ENCODE results near the gene XXYLT1. TPM values are rescaled to one million over a fixed set of nuclear protein-coding genes. Genes with fewer than 3 reads are reported as not detected.

The XXYLT1 gene
- total RNA-seq, 1 experiment from 2014 or later = 29.2 TPM

GRCh38 chr3:195175076-195175475 is 95.9 kb downstream of the XXYLT1 start:
- H3K4me3 Mint-ChIP-seq (ENCODE audit: low read depth, unreplicated experiment) = no peak overlapping the region
- CTCF ChIA-PET = no interaction called here

GRCh38 chr3:195173657-195174056 is 97.3 kb downstream of the XXYLT1 start:
- CTCF ChIA-PET = interaction anchor here (0.6 to 1.5 kb wide), 2 partner anchors 11 to 12 kb away, joined by 3 to 4 read pairs; no protein-coding TSS in a partner anchor
- intact Hi-C loops (cut with micrococcal nuclease; ENCODE audit: unreplicated experiment) = no loop called here
- Mint-ChIP-seq H3K27me3 (ENCODE audit: unreplicated experiment) (no peaks in the 10 kb centered on the region), H3K27ac (ENCODE audit: unreplicated experiment) (no peak overlapping the region), H3K9me3 (ENCODE audit: low read depth, unreplicated experiment) (no peaks in the 10 kb centered on the region), H3K36me3 (ENCODE audit: insufficient read depth, unreplicated experiment) (no peaks in the 10 kb centered on the region), H3K4me1 (ENCODE audit: low read depth, unreplicated experiment) (no peaks in the 10 kb centered on the region), H3K4me3 (ENCODE audit: low read depth, unreplicated experiment) (no peak overlapping the region)
- TF ChIP-seq CTCF (IDR thresholded peaks at IDR 0.05; ENCODE audit: unreplicated experiment) = no peak
- DNase-seq = no peak
- no TSS peak for BruUV-seq (replicated peaks)

More at GRCh38 chr3:195175076-195175475, 95.9 kb downstream of the XXYLT1 start:
- H3K36me3 Mint-ChIP-seq (ENCODE audit: insufficient read depth, unreplicated experiment) = no peaks in the 10 kb centered on the region
- intact Hi-C loops (cut with micrococcal nuclease; ENCODE audit: unreplicated experiment) = no loop called here
- no peak for DNase-seq
- no peaks in the 10 kb centered on the region for H3K9me3 Mint-ChIP-seq (ENCODE audit: low read depth, unreplicated experiment)
- TF ChIP-seq CTCF (IDR thresholded peaks at IDR 0.05; ENCODE audit: unreplicated experiment) = no peak
- H3K27me3 Mint-ChIP-seq (ENCODE audit: unreplicated experiment) = no peaks in the 10 kb centered on the region
- BruUV-seq (replicated peaks) = no TSS peak
- H3K4me1 Mint-ChIP-seq (ENCODE audit: low read depth, unreplicated experiment) = no peaks in the 10 kb centered on the region
- no peak overlapping the region for H3K27ac Mint-ChIP-seq (ENCODE audit: unreplicated experiment)

- no peak for DNase-seq
- H3K27me3 Mint-ChIP-seq (ENCODE audit: unreplicated experiment) = no peaks in the 10 kb centered on the region
- intact Hi-C loops (cut with micrococcal nuclease; ENCODE audit: unreplicated experiment) = no loop called here
- CTCF ChIA-PET = interaction anchor here (0.6 to 1.5 kb wide), 2 partner anchors 12 to 13 kb away, joined by 3 to 4 read pairs; no protein-coding TSS in a partner anchor
- no peaks in the 10 kb centered on the region for H3K4me1 Mint-ChIP-seq (ENCODE audit: low read depth, unreplicated experiment)
- BruUV-seq (replicated peaks) = no TSS peak
- H3K36me3 Mint-ChIP-seq (ENCODE audit: insufficient read depth, unreplicated experiment) = no peaks in the 10 kb centered on the region
- no peak overlapping the region for H3K27ac Mint-ChIP-seq (ENCODE audit: unreplicated experiment)
- H3K9me3 Mint-ChIP-seq (ENCODE audit: low read depth, unreplicated experiment) = no peaks in the 10 kb centered on the region
- no peak overlapping the region for H3K4me3 Mint-ChIP-seq (ENCODE audit: low read depth, unreplicated experiment)
- TF ChIP-seq CTCF (IDR thresholded peaks at IDR 0.05; ENCODE audit: unreplicated experiment) = no peak
Observed at GRCh38 chr3:195172896-195173295, 98.1 kb downstream of the XXYLT1 start.

- Mint-ChIP-seq H3K4me1 (ENCODE audit: low read depth, unreplicated experiment) (no peaks in the 10 kb centered on the region), H3K9me3 (ENCODE audit: low read depth, unreplicated experiment) (no peaks in the 10 kb centered on the region), H3K4me3 (ENCODE audit: low read depth, unreplicated experiment) (no peak overlapping the region), H3K27me3 (ENCODE audit: unreplicated experiment) (no peaks in the 10 kb centered on the region), H3K27ac (ENCODE audit: unreplicated experiment) (no peak overlapping the region), H3K36me3 (ENCODE audit: insufficient read depth, unreplicated experiment) (no peaks in the 10 kb centered on the region)
- CTCF ChIA-PET = no interaction called here
- intact Hi-C loops (cut with micrococcal nuclease; ENCODE audit: unreplicated experiment) = no loop called here
- no TSS peak for BruUV-seq (replicated peaks)
- no peak for TF ChIP-seq CTCF (IDR thresholded peaks at IDR 0.05; ENCODE audit: unreplicated experiment)
- no peak for DNase-seq
Observed at GRCh38 chr3:195172039-195172684, 98.8 kb downstream of the XXYLT1 start.
